Measurements from ENCODE around the gene ASB5.

ASB5 gene

DNA sequence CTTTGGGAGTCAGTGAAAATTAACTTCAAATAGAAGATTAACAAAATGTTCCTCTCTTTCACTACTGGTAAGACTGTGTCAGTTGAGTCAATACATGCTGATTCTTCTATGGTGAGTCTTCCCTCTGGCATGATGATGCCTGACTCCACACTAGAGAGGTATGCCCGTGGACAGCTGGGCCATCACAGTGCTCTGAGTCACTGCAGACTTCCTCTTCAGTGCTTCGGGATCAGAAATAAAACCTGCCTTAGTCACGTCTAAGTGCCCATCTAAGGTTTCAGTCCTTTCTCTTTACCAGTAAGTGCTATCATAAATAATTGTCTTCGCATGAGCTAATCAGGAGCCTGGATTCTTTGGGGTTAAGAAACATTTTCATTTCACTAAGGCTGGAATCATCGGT is 1.6 kb upstream of the ASB5 start:
- no peak for DNase-seq (ENCODE audit: low spot score in 2 of 2)
- H3K4me1 Mint-ChIP-seq, result no peaks in the 10 kb centered on the region
- H3K27me3 Mint-ChIP-seq, result peaks cover 2% of the 10 kb centered on the region
- H3K36me3 Mint-ChIP-seq, result no peaks in the 10 kb centered on the region
- no peak overlapping the region for H3K4me3 Mint-ChIP-seq
- no peak overlapping the region for H3K27ac Mint-ChIP-seq
- H3K9me3 Mint-ChIP-seq, result no peaks in the 10 kb centered on the region
- ATAC-seq (ENCODE audit: low read depth), result no peak

DNA sequence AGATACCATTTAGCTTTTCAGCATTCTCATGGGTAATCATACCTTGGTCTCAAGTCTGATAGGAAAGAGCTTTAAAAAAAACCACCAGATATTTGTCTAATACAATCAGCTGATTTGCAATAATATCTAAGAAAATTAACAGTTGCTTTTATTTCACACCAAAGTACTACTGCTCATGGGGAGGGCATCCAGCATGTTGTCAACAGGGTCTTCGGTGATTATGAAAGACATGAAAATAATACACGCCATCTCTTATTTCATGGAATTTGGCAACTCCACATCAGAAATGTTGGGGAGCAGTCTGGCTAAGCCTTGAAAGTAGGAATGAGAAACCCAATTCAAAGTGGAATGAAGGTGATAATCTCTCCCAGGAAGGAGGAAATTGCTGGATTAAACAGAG is 3.0 kb downstream of the ASB5 start:
- Mint-ChIP-seq H3K9me3 (no peaks in the 10 kb centered on the region), H3K27ac (no peak overlapping the region), H3K4me3 (no peak overlapping the region), H3K36me3 (no peaks in the 10 kb centered on the region), H3K4me1 (no peaks in the 10 kb centered on the region), H3K27me3 (no peaks in the 10 kb centered on the region)
- DNase-seq (ENCODE audit: low spot score in 2 of 2), result no peak
- no peak for ATAC-seq (ENCODE audit: low read depth)

DNA sequence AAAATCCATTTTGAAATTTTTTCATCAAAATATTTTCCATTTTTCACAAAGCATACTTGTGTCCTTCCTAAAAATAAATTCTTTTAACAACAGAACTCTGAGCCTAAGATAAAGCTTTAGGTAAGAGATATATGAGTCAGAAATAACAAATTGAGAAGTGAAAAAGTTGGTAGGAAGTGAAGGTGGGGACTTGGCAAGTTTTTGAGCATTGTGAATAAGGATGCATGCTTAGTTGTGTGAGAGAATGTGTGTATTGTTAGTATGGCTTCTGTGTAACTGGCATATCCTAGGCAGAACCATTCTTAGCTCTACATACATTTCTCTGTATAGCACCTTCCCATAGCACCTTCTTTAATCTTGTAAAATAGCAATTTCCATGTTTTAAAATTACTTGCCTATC is 6.8 kb downstream of the ASB5 start:
- Mint-ChIP-seq H3K4me3 (no peak overlapping the region), H3K27me3 (no peaks in the 10 kb centered on the region), H3K27ac (no peak overlapping the region), H3K9me3 (no peaks in the 10 kb centered on the region), H3K36me3 (no peaks in the 10 kb centered on the region), H3K4me1 (no peaks in the 10 kb centered on the region)
- DNase-seq (ENCODE audit: low spot score in 2 of 2), result no peak
- no peak for ATAC-seq (ENCODE audit: low read depth)

- H3K4me1 Mint-ChIP-seq, result no peaks in the 10 kb centered on the region
- DNase-seq (ENCODE audit: low spot score in 2 of 2) (no peak), ATAC-seq (ENCODE audit: low read depth) (no peak)
- H3K36me3 Mint-ChIP-seq, result no peaks in the 10 kb centered on the region
- no peaks in the 10 kb centered on the region for H3K27me3 Mint-ChIP-seq
- H3K9me3 Mint-ChIP-seq, result no peaks in the 10 kb centered on the region
- H3K4me3 Mint-ChIP-seq, result no peak overlapping the region
- no peak overlapping the region for H3K27ac Mint-ChIP-seq
Observed at GRCh38 chr4:176261481-176261880, 7.5 kb downstream of the ASB5 start.

DNA sequence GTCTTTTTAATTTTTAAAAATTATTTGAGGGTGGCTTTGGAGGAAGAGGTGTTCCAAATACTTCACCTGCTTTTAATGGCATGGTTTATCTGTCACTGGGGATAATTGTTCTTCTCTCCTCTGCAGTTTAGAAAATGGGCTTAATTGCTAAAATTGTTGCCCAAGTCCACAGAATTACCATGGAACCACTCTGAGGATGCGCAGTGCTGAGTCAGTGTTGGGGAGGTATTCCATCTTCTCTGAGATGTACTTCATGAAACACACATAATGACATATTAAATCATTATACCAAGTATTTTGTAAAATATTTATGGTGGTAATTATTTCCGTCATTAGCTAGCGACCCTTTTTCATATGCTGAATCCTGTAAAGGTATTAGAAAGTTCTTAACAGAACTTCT is 8.0 kb downstream of the ASB5 start:
- no peaks in the 10 kb centered on the region for H3K9me3 Mint-ChIP-seq
- H3K27ac Mint-ChIP-seq, result no peak overlapping the region
- H3K4me1 Mint-ChIP-seq, result no peaks in the 10 kb centered on the region
- ATAC-seq (ENCODE audit: low read depth) (no peak), DNase-seq (ENCODE audit: low spot score in 2 of 2) (no peak)
- no peak overlapping the region for H3K4me3 Mint-ChIP-seq
- H3K27me3 Mint-ChIP-seq, result no peaks in the 10 kb centered on the region
- no peaks in the 10 kb centered on the region for H3K36me3 Mint-ChIP-seq

DNA sequence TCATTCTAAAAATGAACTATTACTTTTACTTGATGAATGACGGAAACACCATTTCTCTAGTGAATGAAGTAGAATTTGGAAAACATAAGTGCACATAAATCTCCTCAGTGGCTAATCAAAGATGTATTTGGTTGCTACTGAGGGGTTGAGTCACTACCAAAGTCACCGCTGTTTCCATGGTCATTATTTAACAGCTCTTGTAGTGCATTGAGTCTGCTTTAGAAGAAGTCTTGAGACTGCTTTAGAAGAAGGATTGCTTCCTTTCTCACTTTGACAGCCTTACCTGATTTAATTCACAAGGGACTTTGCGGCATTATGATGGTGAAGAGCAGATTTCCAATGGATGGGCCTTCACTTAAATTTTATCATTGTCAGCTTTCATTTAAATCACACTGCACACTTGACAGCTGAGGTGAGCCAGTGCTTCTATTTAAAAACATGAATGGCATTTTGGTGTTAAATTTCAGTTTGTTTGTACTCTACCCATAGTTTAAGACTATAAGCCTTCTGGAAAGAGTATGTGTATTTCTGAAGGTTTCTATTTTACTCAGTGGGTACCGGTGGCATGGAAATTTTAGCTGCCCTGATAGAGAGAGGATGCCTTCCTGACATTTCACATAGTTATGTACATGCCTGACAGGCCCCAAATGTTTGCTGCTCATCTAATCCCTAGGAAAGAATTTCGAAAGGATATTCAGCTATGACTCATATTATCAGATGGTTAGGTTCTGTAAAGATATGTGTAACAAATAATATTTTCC is 9.5 kb downstream of the ASB5 start:
- no peak overlapping the region for H3K27ac Mint-ChIP-seq
- ATAC-seq (ENCODE audit: low read depth) (no peak), DNase-seq (ENCODE audit: low spot score in 2 of 2) (no peak)
- no peaks in the 10 kb centered on the region for H3K9me3 Mint-ChIP-seq
- no peaks in the 10 kb centered on the region for H3K4me1 Mint-ChIP-seq
- H3K36me3 Mint-ChIP-seq, result no peaks in the 10 kb centered on the region
- no peak overlapping the region for H3K4me3 Mint-ChIP-seq
- H3K27me3 Mint-ChIP-seq, result no peaks in the 10 kb centered on the region

- ATAC-seq (ENCODE audit: low read depth) (no peak), DNase-seq (ENCODE audit: low spot score in 2 of 2) (no peak)
- no peaks in the 10 kb centered on the region for H3K4me1 Mint-ChIP-seq
- no peaks in the 10 kb centered on the region for H3K9me3 Mint-ChIP-seq
- no peak overlapping the region for H3K27ac Mint-ChIP-seq
- H3K4me3 Mint-ChIP-seq, result no peak overlapping the region
- no peaks in the 10 kb centered on the region for H3K36me3 Mint-ChIP-seq
- no peaks in the 10 kb centered on the region for H3K27me3 Mint-ChIP-seq
Observed at GRCh38 chr4:176258135-176258534, 10.9 kb downstream of the ASB5 start.

- Mint-ChIP-seq H3K4me3 (no peak overlapping the region), H3K27me3 (peaks cover 4% of the 10 kb centered on the region), H3K27ac (no peak overlapping the region), H3K4me1 (no peaks in the 10 kb centered on the region), H3K9me3 (no peaks in the 10 kb centered on the region), H3K36me3 (no peaks in the 10 kb centered on the region)
- no peak for ATAC-seq (ENCODE audit: low read depth)
- no peak for DNase-seq (ENCODE audit: low spot score in 2 of 2)
Observed at GRCh38 chr4:176256921-176257320, 12.1 kb downstream of the ASB5 start.

DNA sequence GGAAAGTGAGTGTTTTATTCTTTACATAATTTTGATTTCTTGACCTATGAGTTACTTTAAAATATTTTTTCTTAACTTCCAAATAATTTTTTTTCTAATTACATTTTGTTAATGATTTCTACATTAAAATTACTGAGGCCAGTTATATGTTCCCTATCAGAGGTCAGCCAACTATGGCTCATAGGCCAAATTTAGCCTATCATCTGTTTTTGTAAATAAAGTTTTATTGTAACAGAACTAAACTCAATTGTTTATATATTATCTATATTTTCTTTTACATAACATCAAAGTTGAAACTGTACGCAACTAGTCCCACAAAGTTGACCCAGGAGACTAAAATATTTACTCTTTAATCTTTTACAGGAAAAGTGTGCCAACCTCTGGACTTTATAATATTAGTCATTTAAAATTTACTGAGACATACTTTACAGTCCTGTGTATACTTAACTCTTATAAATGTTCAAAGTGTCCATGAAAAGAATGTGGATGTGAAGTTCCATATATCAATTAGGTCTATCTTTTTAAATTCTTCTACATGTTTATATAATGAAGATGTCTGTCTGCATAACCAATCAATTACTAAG is 26.2 kb downstream of the ASB5 start:
- DNase-seq (ENCODE audit: low spot score in 2 of 2), result no peak
- no peaks in the 10 kb centered on the region for H3K4me1 Mint-ChIP-seq
- H3K27ac Mint-ChIP-seq, result no peak overlapping the region
- H3K4me3 Mint-ChIP-seq, result no peak overlapping the region
- no peaks in the 10 kb centered on the region for H3K36me3 Mint-ChIP-seq
- H3K27me3 Mint-ChIP-seq, result peaks cover 3% of the 10 kb centered on the region
- H3K9me3 Mint-ChIP-seq, result no peaks in the 10 kb centered on the region
- no peak for ATAC-seq (ENCODE audit: low read depth)

GRCh38 chr4:176241703-176242102 is 27.3 kb downstream of the ASB5 start:
- ATAC-seq (ENCODE audit: low read depth), result no peak
- no peak for DNase-seq (ENCODE audit: low spot score in 2 of 2)
- H3K27me3 Mint-ChIP-seq, result peaks cover 3% of the 10 kb centered on the region
- no peak overlapping the region for H3K4me3 Mint-ChIP-seq
- H3K9me3 Mint-ChIP-seq, result no peaks in the 10 kb centered on the region
- H3K36me3 Mint-ChIP-seq, result no peaks in the 10 kb centered on the region
- no peak overlapping the region for H3K27ac Mint-ChIP-seq
- H3K4me1 Mint-ChIP-seq, result no peaks in the 10 kb centered on the region

GRCh38 chr4:176238826-176239225 is 30.2 kb downstream of the ASB5 start:
- DNase-seq (ENCODE audit: low spot score in 2 of 2), result no peak
- Mint-ChIP-seq H3K9me3 (no peaks in the 10 kb centered on the region), H3K27me3 (no peaks in the 10 kb centered on the region), H3K4me1 (no peaks in the 10 kb centered on the region), H3K36me3 (no peaks in the 10 kb centered on the region), H3K4me3 (no peak overlapping the region), H3K27ac (no peak overlapping the region)
- ATAC-seq (ENCODE audit: low read depth), result no peak

DNA sequence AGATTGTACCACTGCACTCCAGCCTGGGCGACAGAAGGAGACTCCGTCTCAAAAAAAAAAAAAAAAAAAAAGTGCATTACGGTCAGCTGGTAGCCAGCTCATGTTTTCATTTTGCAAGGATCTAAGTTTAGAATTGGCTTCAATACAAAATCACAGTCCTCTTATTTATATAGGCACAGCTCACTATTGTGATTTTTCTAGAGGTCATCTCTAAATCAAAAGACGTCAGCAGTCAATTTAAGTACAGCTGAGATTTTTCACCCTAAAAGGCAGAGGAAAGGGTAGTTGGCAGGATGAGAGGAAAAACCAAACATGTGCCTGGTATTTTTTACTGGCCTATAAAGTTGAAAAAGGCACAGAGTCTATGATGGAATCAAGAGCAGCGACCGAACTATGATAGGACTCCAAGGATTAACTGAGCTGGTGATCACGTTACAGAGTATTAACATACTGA is 30.8 kb downstream of the ASB5 start:
- H3K4me3 Mint-ChIP-seq, result no peak overlapping the region
- no peaks in the 10 kb centered on the region for H3K9me3 Mint-ChIP-seq
- H3K4me1 Mint-ChIP-seq, result no peaks in the 10 kb centered on the region
- ATAC-seq (ENCODE audit: low read depth) (no peak), DNase-seq (ENCODE audit: low spot score in 2 of 2) (no peak)
- no peaks in the 10 kb centered on the region for H3K36me3 Mint-ChIP-seq
- no peak overlapping the region for H3K27ac Mint-ChIP-seq
- H3K27me3 Mint-ChIP-seq, result no peaks in the 10 kb centered on the region

DNA sequence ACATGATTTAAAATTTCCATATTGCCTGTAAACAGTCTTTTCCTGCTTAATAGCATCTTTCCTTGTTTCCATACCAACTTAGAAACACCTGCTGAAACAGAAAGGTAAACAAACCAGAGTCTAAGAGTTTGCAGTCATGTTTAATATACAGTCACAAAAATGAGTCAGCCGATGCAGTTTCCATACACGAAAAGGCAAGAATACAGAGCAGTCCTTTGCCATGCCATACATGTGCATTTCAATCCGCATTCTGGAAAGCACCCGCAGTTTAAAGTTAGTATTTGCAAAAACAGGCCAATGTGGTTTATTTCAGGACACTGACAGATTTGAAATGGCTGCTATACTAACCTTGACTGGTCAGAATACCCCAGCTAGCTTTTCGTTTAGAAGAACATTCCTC is 32.1 kb downstream of the ASB5 start:
- H3K27ac Mint-ChIP-seq, result no peak overlapping the region
- H3K4me1 Mint-ChIP-seq, result no peaks in the 10 kb centered on the region
- ATAC-seq (ENCODE audit: low read depth) (no peak), DNase-seq (ENCODE audit: low spot score in 2 of 2) (no peak)
- no peaks in the 10 kb centered on the region for H3K36me3 Mint-ChIP-seq
- no peaks in the 10 kb centered on the region for H3K27me3 Mint-ChIP-seq
- no peaks in the 10 kb centered on the region for H3K9me3 Mint-ChIP-seq
- no peak overlapping the region for H3K4me3 Mint-ChIP-seq

- Mint-ChIP-seq H3K4me1 (no peaks in the 10 kb centered on the region), H3K27ac (no peak overlapping the region), H3K27me3 (peaks cover 2% of the 10 kb centered on the region), H3K36me3 (no peaks in the 10 kb centered on the region), H3K9me3 (no peaks in the 10 kb centered on the region), H3K4me3 (no peak overlapping the region)
- ATAC-seq (ENCODE audit: low read depth) (no peak), DNase-seq (ENCODE audit: low spot score in 2 of 2) (no peak)
Observed at GRCh38 chr4:176230836-176231235, 38.2 kb downstream of the ASB5 start.

GRCh38 chr4:176229645-176230044 is 39.4 kb downstream of the ASB5 start:
- no peak overlapping the region for H3K27ac Mint-ChIP-seq
- H3K36me3 Mint-ChIP-seq, result no peaks in the 10 kb centered on the region
- no peaks in the 10 kb centered on the region for H3K4me1 Mint-ChIP-seq
- no peaks in the 10 kb centered on the region for H3K9me3 Mint-ChIP-seq
- DNase-seq (ENCODE audit: low spot score in 2 of 2) (no peak), ATAC-seq (ENCODE audit: low read depth) (no peak)
- no peak overlapping the region for H3K4me3 Mint-ChIP-seq
- H3K27me3 Mint-ChIP-seq, result peaks cover 2% of the 10 kb centered on the region
